Stomach smooth muscle (tissue), 2 donors: Measurements from ENCODE around the gene BOK.

ENCODE experiments used
- H3K27ac ChIP-seq: one replicate; pipeline ENCODE4 v1.7.0; 2013; ENCODE audit warnings: mild to moderate bottlenecking, low read length, inconsistent platforms
- H3K27me3 ChIP-seq, 2 donors: one replicate each; pipeline ENCODE4 v1.7.0; 2013; ENCODE audit warnings: low read length in 2 of 2; ENCODE audit not compliant: insufficient read depth in 2 of 2, control insufficient read depth in 1 of 2
- H3K36me3 ChIP-seq, 2 donors: one replicate each; pipeline ENCODE4 v1.7.0; 2013; ENCODE audit warnings: low read length in 2 of 2; ENCODE audit not compliant: control insufficient read depth in 2 of 2, insufficient read depth in 2 of 2
- H3K4me1 ChIP-seq: one replicate; pipeline ENCODE4 v1.7.0; 2013; ENCODE audit warnings: low read length; ENCODE audit not compliant: control insufficient read depth, insufficient read depth
- H3K4me3 ChIP-seq, 2 donors: one replicate each; pipeline ENCODE4 v1.7.0; 2013; ENCODE audit warnings: low read length in 2 of 2
- H3K9ac ChIP-seq, 2 donors: one replicate each; pipeline ENCODE4 v1.7.0; 2013; ENCODE audit warnings: low read length in 2 of 2, mild to moderate bottlenecking in 1 of 2
- H3K9me3 ChIP-seq, 2 donors: one replicate each; pipeline ENCODE4 v1.7.0; 2013; ENCODE audit warnings: low read length in 2 of 2; ENCODE audit not compliant: control insufficient read depth in 2 of 2
- donor health status: healthy.
- donor health status: Pancreatic carcinoma.

Gene BOK

DNA sequence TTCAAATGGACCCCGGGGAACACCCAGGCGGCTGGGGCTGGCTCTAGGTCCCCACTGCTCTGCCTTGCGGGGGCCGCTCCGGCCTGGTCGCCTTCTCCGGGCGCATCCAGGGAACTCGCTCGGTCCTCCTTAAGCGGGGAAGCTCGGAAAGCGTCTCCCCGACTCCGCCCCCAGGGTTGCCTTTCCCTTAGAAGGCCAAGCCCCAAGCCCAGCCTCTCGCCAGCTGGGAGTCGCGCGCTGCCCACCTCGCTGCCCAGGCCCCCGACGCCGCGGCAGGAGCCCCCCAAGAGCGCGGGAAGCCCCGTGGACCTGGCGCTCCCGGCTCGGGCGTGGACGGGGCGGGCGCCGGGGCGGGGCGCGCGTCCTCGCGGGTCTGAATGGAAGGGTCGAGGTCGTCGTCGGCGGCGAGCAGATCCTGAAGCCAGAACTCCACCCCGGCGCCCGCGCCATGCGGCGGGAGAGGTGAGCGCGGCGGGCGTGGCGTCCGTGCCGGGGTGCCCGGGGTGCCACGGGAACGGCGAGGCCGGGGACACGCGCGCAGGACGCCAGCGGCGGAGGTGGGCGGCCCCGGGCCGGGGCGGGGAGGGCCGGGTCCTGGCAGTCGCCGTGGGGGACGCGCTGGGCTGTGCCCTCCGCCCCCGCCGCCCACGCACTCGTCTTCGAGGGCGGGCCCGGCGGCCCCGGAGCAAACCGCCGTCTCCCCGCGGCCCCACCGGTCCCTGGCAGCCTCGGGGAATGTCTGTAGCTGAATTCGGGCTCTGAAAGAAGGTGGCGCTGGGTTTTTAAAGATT is at the start of gene BOK:
Gene BOK (plus strand): TSS at position 214 of the 791 bp plus-strand sequence. CDS start 739 bp downstream, outside the sequence.
- no peaks in the 10 kb centered on the region for H3K27me3 ChIP-seq
- peak within 1 kb of the TSS; percentile 74 for H3K27ac ChIP-seq
- peaks cover 0 to 3% of the 10 kb centered on the region in 2 donors for H3K9me3 ChIP-seq
- peaks cover 0 to 5% of the 10 kb centered on the region in 2 donors for H3K36me3 ChIP-seq
- H3K9ac ChIP-seq, result peak within 1 kb of the TSS; percentile 48 to 72
- peak within 1 kb of the TSS; percentile 66 to 79 for H3K4me3 ChIP-seq
- peaks cover 43% of the 10 kb centered on the region for H3K4me1 ChIP-seq

- no peaks in the 10 kb centered on the region for H3K27me3 ChIP-seq
- no peaks in the 10 kb centered on the region for H3K9me3 ChIP-seq
- H3K9ac ChIP-seq, result peak overlapping the region; percentile 77 to 92
- peaks cover 32% of the 10 kb centered on the region for H3K4me1 ChIP-seq
- peaks cover 0 to 7% of the 10 kb centered on the region in 2 donors for H3K36me3 ChIP-seq
- peak overlapping the region; percentile 81 to 86 for H3K4me3 ChIP-seq
- peak overlapping the region; percentile 74 for H3K27ac ChIP-seq
Measured at GRCh38 chr2:241509155-241509784, 49.3 kb upstream of the BOK start.

DNA sequence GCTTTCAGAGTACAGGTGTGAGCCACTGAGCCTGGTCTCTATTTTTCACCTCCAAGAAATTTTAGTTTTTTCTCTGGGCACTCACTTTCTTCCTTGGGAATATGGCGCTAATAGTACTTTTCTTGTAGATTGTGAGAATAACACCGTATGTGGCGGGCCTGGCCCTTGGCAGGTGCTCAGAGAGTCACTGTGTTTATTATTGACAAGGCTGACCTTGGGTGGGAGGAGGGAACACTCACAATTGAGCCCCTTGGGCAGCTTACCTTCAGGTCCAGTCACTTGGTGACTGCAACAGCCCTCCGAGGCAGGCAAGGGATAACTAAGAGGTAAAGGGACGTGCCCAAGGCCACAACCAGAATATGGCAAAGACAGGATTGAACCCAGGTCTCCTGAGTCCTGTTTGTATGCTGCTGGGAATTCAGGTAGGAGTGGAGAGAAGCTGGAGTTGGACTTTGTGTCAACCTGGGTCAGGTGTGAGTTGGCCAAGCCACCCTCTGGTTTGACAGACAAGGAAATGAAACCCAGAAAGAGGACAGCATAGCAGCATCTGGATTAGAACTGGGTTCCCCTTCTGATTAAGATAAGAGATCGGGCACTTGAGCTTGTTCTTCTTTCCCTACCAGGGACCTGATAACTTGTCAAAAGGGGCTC is 47.3 kb upstream of the BOK start:
- no peak overlapping the region for H3K4me3 ChIP-seq
- peaks cover 23% of the 10 kb centered on the region for H3K4me1 ChIP-seq
- peaks cover 0 to 7% of the 10 kb centered on the region in 2 donors for H3K36me3 ChIP-seq
- H3K27me3 ChIP-seq, result no peaks in the 10 kb centered on the region
- H3K27ac ChIP-seq, result no peak overlapping the region
- no peak overlapping the region for H3K9ac ChIP-seq
- no peaks in the 10 kb centered on the region for H3K9me3 ChIP-seq

GRCh38 chr2:241514553-241514952 is 44.0 kb upstream of the BOK start:
- Histone ChIP-seq H3K9ac (no peak overlapping the region), H3K27ac (no peak overlapping the region), H3K9me3 (no peaks in the 10 kb centered on the region)

DNA sequence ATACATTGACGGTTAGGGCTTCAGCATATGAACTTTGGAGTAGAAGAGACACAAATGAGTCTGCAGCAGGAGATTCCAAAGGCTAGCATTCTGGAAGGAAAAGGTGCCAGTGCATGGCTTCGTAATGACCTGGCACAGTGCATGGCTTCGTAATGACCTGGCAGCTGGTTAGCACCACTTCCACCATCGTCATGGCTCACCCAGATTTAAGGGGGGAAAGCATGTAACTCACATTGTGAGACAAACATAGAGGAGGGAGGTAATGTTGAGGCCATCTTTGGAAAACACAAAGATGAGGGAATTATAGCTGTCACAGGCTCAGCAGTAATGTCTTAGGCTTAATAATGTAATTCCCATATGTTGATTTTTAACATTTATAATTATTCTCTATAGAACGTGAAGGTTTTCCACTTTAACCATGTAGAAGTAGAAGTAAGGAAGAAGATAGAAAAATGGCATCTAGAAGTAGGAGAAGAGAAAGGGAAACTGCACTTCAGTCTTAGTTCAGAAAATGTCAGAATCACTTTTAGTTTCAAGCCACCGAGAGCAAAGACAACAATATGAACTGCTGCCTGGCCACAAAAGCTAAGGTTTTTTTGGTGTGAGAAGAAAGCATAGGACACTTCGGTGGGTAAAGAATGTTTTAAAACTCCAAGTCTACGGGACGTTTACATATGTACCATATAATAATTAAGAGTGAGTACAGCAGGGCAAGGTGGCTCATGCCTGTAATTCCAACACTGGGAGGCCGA is 43.4 kb upstream of the BOK start:
- Histone ChIP-seq H3K9ac (no peak overlapping the region), H3K36me3 (peaks cover 0 to 7% of the 10 kb centered on the region in 2 donors), H3K9me3 (no peaks in the 10 kb centered on the region), H3K27me3 (peaks cover 4 to 6% of the 10 kb centered on the region in 2 donors), H3K27ac (no peak overlapping the region), H3K4me1 (no peaks in the 10 kb centered on the region), H3K4me3 (no peak overlapping the region)

More at GRCh38 chr2:241514553-241514952, 44.0 kb upstream of the BOK start:
- Histone ChIP-seq H3K4me1 (peaks cover 2% of the 10 kb centered on the region), H3K36me3 (peaks cover 0 to 7% of the 10 kb centered on the region in 2 donors), H3K4me3 (no peak overlapping the region), H3K27me3 (peaks cover under 1 to 2% of the 10 kb centered on the region in 2 donors)

GRCh38 chr2:241516520-241516965 is 42.0 kb upstream of the BOK start:
- H3K4me1 ChIP-seq, result no peaks in the 10 kb centered on the region
- no peaks in the 10 kb centered on the region for H3K9me3 ChIP-seq
- no peak overlapping the region for H3K9ac ChIP-seq
- no peak overlapping the region for H3K4me3 ChIP-seq
- peaks cover 0 to 3% of the 10 kb centered on the region in 2 donors for H3K36me3 ChIP-seq
- H3K27ac ChIP-seq, result no peak overlapping the region
- H3K27me3 ChIP-seq, result peaks cover 11 to 12% of the 10 kb centered on the region in 2 donors

DNA sequence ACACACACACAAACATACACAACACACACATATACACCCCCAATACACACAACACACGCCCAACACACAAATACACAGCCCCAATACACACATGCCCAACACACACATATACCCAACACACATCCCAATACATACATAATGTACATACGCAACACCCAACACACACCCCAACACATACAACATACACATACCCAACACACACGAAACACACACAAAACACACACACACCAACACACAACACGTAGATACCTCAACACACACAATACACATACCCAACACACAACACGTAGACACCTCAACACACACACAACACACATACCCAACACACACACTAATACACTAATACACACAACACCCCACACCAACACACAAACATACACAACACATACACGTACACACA is 41.2 kb upstream of the BOK start:
- Histone ChIP-seq H3K36me3 (no peaks in the 10 kb centered on the region), H3K4me1 (no peaks in the 10 kb centered on the region), H3K9me3 (no peaks in the 10 kb centered on the region), H3K4me3 (no peak overlapping the region), H3K27ac (no peak overlapping the region), H3K9ac (no peak overlapping the region), H3K27me3 (peaks cover 11 to 15% of the 10 kb centered on the region in 2 donors)

DNA sequence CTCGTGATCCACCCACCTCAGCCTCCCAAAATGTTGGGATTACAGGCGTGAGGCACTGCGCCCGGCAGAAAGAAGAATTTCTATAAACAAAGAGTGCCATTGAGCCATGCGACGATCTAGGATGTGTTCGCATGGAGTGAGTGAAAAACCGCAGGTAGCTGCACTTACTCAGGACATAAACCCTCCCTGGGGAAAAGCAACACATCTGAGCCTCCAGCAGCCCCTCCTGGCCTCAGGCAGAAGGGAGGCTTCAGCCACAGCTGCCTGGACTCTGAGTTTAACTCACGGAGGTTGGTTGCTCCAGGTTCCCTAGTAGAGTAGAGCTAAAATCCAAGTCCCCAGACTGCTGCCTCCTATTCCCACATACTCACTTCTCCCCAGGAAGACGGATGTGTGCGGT is 38.9 kb upstream of the BOK start:
- peaks cover 15 to 17% of the 10 kb centered on the region in 2 donors for H3K27me3 ChIP-seq
- no peak overlapping the region for H3K4me3 ChIP-seq
- H3K4me1 ChIP-seq, result no peaks in the 10 kb centered on the region
- H3K36me3 ChIP-seq, result no peaks in the 10 kb centered on the region
- no peak overlapping the region for H3K9ac ChIP-seq
- no peaks in the 10 kb centered on the region for H3K9me3 ChIP-seq
- H3K27ac ChIP-seq, result no peak overlapping the region

- H3K36me3 ChIP-seq, result no peaks in the 10 kb centered on the region
- no peak overlapping the region for H3K27ac ChIP-seq
- peaks cover 13 to 17% of the 10 kb centered on the region in 2 donors for H3K27me3 ChIP-seq
- H3K4me1 ChIP-seq, result no peaks in the 10 kb centered on the region
- H3K9ac ChIP-seq, result no peak overlapping the region
- H3K9me3 ChIP-seq, result no peaks in the 10 kb centered on the region
- no peak overlapping the region for H3K4me3 ChIP-seq
Measured at GRCh38 chr2:241522477-241522876, 36.1 kb upstream of the BOK start.
